NCI-H1417 treated with DMSO at 0.1 percent for 48 hours (cell line): Measurements from ENCODE around the gene KRT17.
"Not testable (repeated sequence)": the region's sequence is repeated elsewhere in the genome, so short reads cannot be mapped to it uniquely, and the experiment has no call there.

Experiments
- DNase-seq: peaks from one replicate; lab custom pipeline; 2025; lab: John Stamatoyannopoulos, UW

The KRT17 gene

GRCh38 chr17:41619927-41620582, 4.3 kb downstream of the KRT17 start:
- not testable (repeated sequence) for DNase-seq

- DNase-seq = no peak
Measured at GRCh38 chr17:41619036-41619926, 5.1 kb downstream of the KRT17 start.

- no peak for DNase-seq
Measured at GRCh38 chr17:41618341-41619035, 5.9 kb downstream of the KRT17 start.

- DNase-seq = no peak
Measured at GRCh38 chr17:41617698-41618097, 6.7 kb downstream of the KRT17 start.

GRCh38 chr17:41617136-41617535, 7.2 kb downstream of the KRT17 start:
- no peak for DNase-seq

- DNase-seq = not testable (repeated sequence)
Measured at GRCh38 chr17:41616486-41616885, 7.9 kb downstream of the KRT17 start.

- DNase-seq = no peak
Measured at GRCh38 chr17:41615454-41615853, 8.9 kb downstream of the KRT17 start.

GRCh38 chr17:41614767-41615166, 9.6 kb downstream of the KRT17 start:
- not testable (repeated sequence) for DNase-seq

GRCh38 chr17:41614098-41614497, 10.3 kb downstream of the KRT17 start:
- no peak for DNase-seq

GRCh38 chr17:41613277-41614082, 10.9 kb downstream of the KRT17 start:
- no peak for DNase-seq

GRCh38 chr17:41612376-41613160, 11.8 kb downstream of the KRT17 start, which contains the start of gene KRT16:
Gene KRT16 (minus strand): TSS chr17:41612767. CDS start chr17:41612688, 79 bp downstream.
- DNase-seq = not testable (repeated sequence)

GRCh38 chr17:41610965-41611640, 13.3 kb downstream of the KRT17 start:
- no peak for DNase-seq

GRCh38 chr17:41610061-41610517, 14.3 kb downstream of the KRT17 start:
- DNase-seq = not testable (repeated sequence)

- DNase-seq = not testable (repeated sequence)
Measured at GRCh38 chr17:41606930-41607329, 17.4 kb downstream of the KRT17 start.

- DNase-seq = no peak
Measured at GRCh38 chr17:41602524-41602923, 21.9 kb downstream of the KRT17 start.

GRCh38 chr17:41600318-41600717, 24.1 kb downstream of the KRT17 start:
- DNase-seq = no peak

- no peak for DNase-seq
Measured at GRCh38 chr17:41599680-41600079, 24.7 kb downstream of the KRT17 start.

- DNase-seq = no peak
Measured at GRCh38 chr17:41595585-41595984, 28.8 kb downstream of the KRT17 start.

- DNase-seq = no peak
Measured at GRCh38 chr17:41594363-41594915, 29.9 kb downstream of the KRT17 start.
